H1 (cell line): ENCODE data around the gene COL6A2. TPM values are rescaled to one million over a fixed set of nuclear protein-coding genes. Genes with fewer than 3 reads are reported as not detected.

Experiments
- CTCF ChIA-PET: fragments of 300-600 bp; sonication (Branson Sonifier 250); formaldehyde crosslinking; loops from one replicate; lab custom pipeline; 2021; ENCODE audit not compliant: partially characterized antibody; lab: Charles Lee
- POLR2A ChIA-PET: fragments of 300-600 bp; sonication (Branson Sonifier 250); formaldehyde crosslinking; loops from one replicate; lab custom pipeline; 2021; ENCODE audit warnings: inconsistent platforms; ENCODE audit not compliant: partially characterized antibody; lab: Charles Lee
- DNase-seq, 2 experiments: peaks; one replicate each; pipeline versions ENCODE4 v3.0.0 to v3.0.0-alpha.2; 2010 to 2022; ENCODE audit warnings: low spot score in 2 of 2, low read depth in 1 of 2, mixed read lengths in 1 of 2
- FAIRE-seq: peaks from 2 replicates; lab custom pipeline; 2011; peaks lifted over from hg19 to GRCh38; lab: Jason Lieb, UNC
- H2AFZ ChIP-seq: 2 replicates; pipeline ENCODE4 v1.8.1; 2012; ENCODE audit warnings: low read length, inconsistent platforms
- H2AK5ac ChIP-seq: 2 replicates; pipeline ENCODE4 v1.6.1; 2013; ENCODE audit warnings: low read depth, low read length
- H2BK120ac ChIP-seq: replicated peaks from 2 replicates; pipeline ENCODE3; 2013; ENCODE audit warnings: low read depth, low read length, inconsistent platforms
- H2BK12ac ChIP-seq: 2 replicates; pipeline ENCODE4 v1.6.1; 2013; ENCODE audit warnings: low read depth, low read length
- H2BK15ac ChIP-seq: 2 replicates; pipeline ENCODE4 v1.6.1; 2013; ENCODE audit warnings: low read length
- H2BK20ac ChIP-seq: 2 replicates; pipeline ENCODE4 v1.6.1; 2013; ENCODE audit warnings: low read length
- H2BK5ac ChIP-seq: 2 replicates; pipeline ENCODE4 v1.6.1; 2013; ENCODE audit warnings: low read depth, low read length
- H3K14ac ChIP-seq: 2 replicates; pipeline ENCODE4 v1.6.1; 2013; ENCODE audit warnings: inconsistent platforms; ENCODE audit not compliant: insufficient read length
- H3K18ac ChIP-seq: 2 replicates; pipeline ENCODE4 v1.6.1; 2013; ENCODE audit warnings: low read length; ENCODE audit errors: extremely low read depth
- H3K23ac ChIP-seq: 2 replicates; pipeline ENCODE4 v1.6.1; 2013; ENCODE audit warnings: inconsistent platforms; ENCODE audit not compliant: insufficient read length
- H3K23me2 ChIP-seq: 2 replicates; pipeline ENCODE4 v1.6.1; 2013; ENCODE audit warnings: low read depth, low read length
- H3K27ac ChIP-seq: 2 replicates; pipeline ENCODE4 v1.6.1; 2011; ENCODE audit warnings: low read depth, low read length, inconsistent platforms
- H3K27me3 ChIP-seq, 4 experiments: replicated peaks in 1 of 4; 1 replicate in 1 of 4; 2 replicates in 3 of 4; pipeline versions ENCODE4 v1.6.1 to v1.8.1; 2011 to 2013; ENCODE audit warnings: low read length in 3 of 4, mild to moderate bottlenecking in 3 of 4, inconsistent platforms in 2 of 4, mixed read lengths in 2 of 4, moderate library complexity in 1 of 4; ENCODE audit not compliant: control insufficient read depth in 3 of 4, insufficient read depth in 3 of 4; ENCODE audit errors: extremely low read depth in 1 of 4
- H3K36me3 ChIP-seq, 4 experiments: 2 replicates each; pipeline versions ENCODE4 v1.6.1 to v1.8.1; 2011 to 2013; ENCODE audit warnings: mild to moderate bottlenecking in 4 of 4, low read length in 3 of 4, moderate library complexity in 2 of 4, control low read depth in 1 of 4, inconsistent platforms in 1 of 4; ENCODE audit not compliant: insufficient read depth in 4 of 4, control insufficient read depth in 2 of 4
- H3K4ac ChIP-seq: replicated peaks from 2 replicates; pipeline ENCODE3; 2013; ENCODE audit warnings: low read length, low read depth, mixed read lengths, inconsistent platforms; ENCODE audit not compliant: insufficient read length
- H3K4me1 ChIP-seq, 4 experiments: replicated peaks in 1 of 4; 1 replicate in 1 of 4; 2 replicates in 3 of 4; pipeline versions ENCODE4 v1.6.1 to v1.8.1; 2011 to 2013; ENCODE audit warnings: low read length in 3 of 4, inconsistent platforms in 2 of 4, mixed read lengths in 1 of 4; ENCODE audit not compliant: insufficient read depth in 4 of 4, control insufficient read depth in 3 of 4
- H3K4me2 ChIP-seq, 2 experiments: 2 replicates each; pipeline versions ENCODE4 v1.6.1 to v1.8.1; 2011 to 2013; ENCODE audit warnings: low read depth in 2 of 2, low read length in 2 of 2, control low read depth in 1 of 2, inconsistent platforms in 1 of 2, mild to moderate bottlenecking in 1 of 2; ENCODE audit not compliant: insufficient read depth in 1 of 2
- H3K4me3 ChIP-seq, 4 experiments: fragments of 200-600, 300-600 bp in 1 of 4; sonication (generic), shearing (Covaris generic), sonication (Bioruptor Twin) in 1 of 4; 2 replicates each; pipeline versions ENCODE4 v1.5.1 to v1.8.1; 2011 to 2016; ENCODE audit warnings: low read length in 4 of 4, low read depth in 3 of 4, control low read depth in 2 of 4, inconsistent platforms in 2 of 4, mild to moderate bottlenecking in 2 of 4, mixed read lengths in 1 of 4, moderate library complexity in 1 of 4; ENCODE audit not compliant: insufficient read depth in 2 of 4; ENCODE audit errors: extremely low read depth in 1 of 4
- H3K56ac ChIP-seq: replicated peaks from 2 replicates; pipeline ENCODE3; 2013; ENCODE audit warnings: low read depth, mild to moderate bottlenecking, mixed read lengths, low read length, inconsistent platforms; ENCODE audit not compliant: insufficient read length
- H3K79me1 ChIP-seq: 2 replicates; pipeline ENCODE4 v1.6.1; 2013; ENCODE audit warnings: low read depth, low read length, control low read depth
- H3K79me2 ChIP-seq, 2 experiments: 2 replicates each; pipeline versions ENCODE4 v1.6.1 to v1.8.1; 2012 to 2013; ENCODE audit warnings: low read length in 2 of 2, mild to moderate bottlenecking in 2 of 2, inconsistent platforms in 1 of 2; ENCODE audit not compliant: insufficient read depth in 2 of 2, control insufficient read depth in 1 of 2
- H3K9ac ChIP-seq, 4 experiments: replicated peaks in 1 of 4; 1 replicate in 1 of 4; 2 replicates in 3 of 4; pipeline versions ENCODE4 v1.6.1 to v1.8.1; 2011 to 2013; ENCODE audit warnings: low read depth in 3 of 4, low read length in 3 of 4, control low read depth in 2 of 4, mild to moderate bottlenecking in 2 of 4, moderate library complexity in 2 of 4, inconsistent platforms in 1 of 4; ENCODE audit errors: extremely low read depth in 1 of 4
- H3K9me3 ChIP-seq, 2 experiments: 2 replicates each; pipeline versions ENCODE4 v1.6.1 to v1.8.1; 2012 to 2013; ENCODE audit warnings: mild to moderate bottlenecking in 2 of 2, moderate library complexity in 2 of 2, control low read depth in 1 of 2, inconsistent platforms in 1 of 2, low read depth in 1 of 2, low read length in 1 of 2, mixed read lengths in 1 of 2; ENCODE audit not compliant: insufficient read depth in 2 of 2
- H4K20me1 ChIP-seq, 2 experiments: replicated peaks in 1 of 2; 2 replicates each; pipeline versions ENCODE3 to v1.8.1; 2011 to 2013; ENCODE audit warnings: inconsistent platforms in 2 of 2, low read length in 2 of 2, mild to moderate bottlenecking in 1 of 2; ENCODE audit not compliant: insufficient read depth in 2 of 2, control insufficient read depth in 1 of 2
- H4K5ac ChIP-seq: 2 replicates; pipeline ENCODE4 v1.6.1; 2013; ENCODE audit warnings: low read length, low read depth, mixed read lengths, inconsistent platforms; ENCODE audit not compliant: insufficient read length
- H4K8ac ChIP-seq: 2 replicates; pipeline ENCODE4 v1.8.0; 2013; ENCODE audit warnings: mild to moderate bottlenecking, moderate library complexity, low read length, inconsistent platforms; ENCODE audit not compliant: insufficient read depth; ENCODE audit errors: extremely low read depth
- H4K91ac ChIP-seq: replicated peaks from 2 replicates; pipeline ENCODE3; 2013; ENCODE audit warnings: low read length, mixed read lengths, inconsistent platforms; ENCODE audit not compliant: insufficient read length
- CBX5 ChIP-seq: fragments of 300-800, 300-1000 bp; sonication (generic); IDR thresholded peaks from 2 replicates; pipeline ENCODE4 v1.7.1; 2016; ENCODE audit warnings: antibody characterized with exemption, low read length, low read depth
- CBX8 ChIP-seq: fragments of 300-800, 300-1000 bp; sonication (generic); IDR thresholded peaks from 2 replicates; pipeline ENCODE4 v1.7.1; 2016; ENCODE audit warnings: low read depth, low read length, borderline replicate concordance
- CEBPB ChIP-seq: IDR thresholded peaks from 2 replicates; pipeline ENCODE4 v1.6.1; 2012; ENCODE audit warnings: low read depth, low read length
- CHD1 ChIP-seq: IDR thresholded peaks from 2 replicates; pipeline ENCODE4 v1.6.1; 2012; ENCODE audit warnings: low read depth, low read length, improper control_type of control experiment
- EP300 ChIP-seq, 2 experiments: IDR thresholded peaks; 1 replicate in 1 of 2; 2 replicates in 1 of 2; pipeline ENCODE4 v1.6.1; 2011 to 2012; ENCODE audit warnings: low read depth in 2 of 2, low read length in 2 of 2, mild to moderate bottlenecking in 2 of 2, borderline replicate concordance in 1 of 2, inconsistent platforms in 1 of 2, moderate library complexity in 1 of 2
- GABPA ChIP-seq: IDR thresholded peaks from 2 replicates; pipeline ENCODE4 v1.6.1; 2011; ENCODE audit warnings: mild to moderate bottlenecking, low read length, moderate library complexity, borderline replicate concordance; ENCODE audit not compliant: insufficient read depth
- JUN ChIP-seq: IDR thresholded peaks from 2 replicates; pipeline ENCODE4 v1.6.1; 2011; ENCODE audit warnings: low read depth, mild to moderate bottlenecking, improper control_type of control experiment, low read length
- NANOG ChIP-seq: IDR thresholded peaks from 2 replicates; pipeline ENCODE4 v1.6.1; 2011; ENCODE audit warnings: low read length, low read depth, mild to moderate bottlenecking, inconsistent platforms; ENCODE audit not compliant: insufficient read depth, poor library complexity, severe bottlenecking
- NRF1 ChIP-seq: IDR thresholded peaks from 2 replicates; pipeline ENCODE4 v1.6.1; 2011; ENCODE audit warnings: mild to moderate bottlenecking, low read depth, low read length, improper control_type of control experiment
- PHF8 ChIP-seq: fragments of 200-600 bp; sonication (generic); conservative IDR thresholded peaks from 2 replicates; pipeline ENCODE4 v1.7.1; 2012; ENCODE audit warnings: low read depth, mild to moderate bottlenecking, inconsistent platforms, low read length, moderate library complexity
- RNF2 ChIP-seq: fragments of 200-900, 300-1000 bp; sonication (generic); IDR thresholded peaks from 2 replicates; pipeline ENCODE4 v1.7.1; 2016; ENCODE audit warnings: borderline replicate concordance, low read depth, mild to moderate bottlenecking, antibody characterized with exemption, low read length; ENCODE audit not compliant: poor library complexity, severe bottlenecking; ENCODE audit errors: missing control alignments
- SAP30 ChIP-seq: fragments of 300-600 bp; sonication (generic); IDR thresholded peaks from 2 replicates; pipeline ENCODE4 v1.7.1; 2012; ENCODE audit warnings: low read length, moderate library complexity, mild to moderate bottlenecking, inconsistent platforms; ENCODE audit not compliant: insufficient read depth, insufficient replicate concordance
- TAF7 ChIP-seq: optimal IDR thresholded peaks from 2 replicates; pipeline ENCODE3; 2011; ENCODE audit warnings: low read depth, mild to moderate bottlenecking, inconsistent platforms, low read length, moderate library complexity, borderline replicate concordance
- TEAD4 ChIP-seq: IDR thresholded peaks from 2 replicates; pipeline ENCODE4 v1.6.1; 2012; ENCODE audit warnings: low read depth, low read length, inconsistent platforms, mixed read lengths
- polyA plus RNA-seq, 7 experiments: library from polyadenylated mRNA; depleted of rRNA in 3 of 7; stranded (reverse) in 5 of 7; unstranded in 2 of 7; fragments of >200 nt in 5 of 7; fragments of 200-250 nt in 2 of 7; gene quantifications; 1 replicate in 5 of 7; 2 replicates in 1 of 7; 4 replicates in 1 of 7; pipeline versions ENCODE4 v1.2.1 to v1.2.3, GENCODE V29; 2011 to 2013; ENCODE audit warnings: missing spikeins in 2 of 7, mixed read lengths in 2 of 7
- total RNA-seq: library from RNA; stranded (reverse); fragmentation: NEBNext Ultra II Directional; extraction: Animal tissue kit (Norgen Biotek cat#: 25700); gene quantifications from 2 replicates; pipeline ENCODE4 v1.2.1, GENCODE V29; 2021

The COL6A2 gene
- total and polyA plus RNA-seq, 2 of the 8 experiments (the other 6 are each of a cell fraction or from before 2014, with no cell fraction given): 60.1 to 62.7 TPM

- H3K27me3 ChIP-seq: peaks cover 0 to 3% (median 3%) of the 10 kb centered on the region in 4 experiments; a peak in 4 of 7 replicates
- H3K18ac ChIP-seq: no peak overlapping the region
- H4K5ac ChIP-seq: no peak overlapping the region
- H3K23me2 ChIP-seq: no peaks in the 10 kb centered on the region
- H3K4me1 ChIP-seq: no peaks in the 10 kb centered on the region; a peak in 2 of 7 replicates
- H2BK15ac ChIP-seq: no peak overlapping the region
- H3K14ac ChIP-seq: no peak overlapping the region
- H2BK120ac ChIP-seq: no peak overlapping the region
- no peak overlapping the region for H3K27ac ChIP-seq
- H2BK12ac ChIP-seq: no peak overlapping the region
- FAIRE-seq (no peak), DNase-seq (no peak)
- H4K20me1 ChIP-seq: peaks cover 0 to 7% of the 10 kb centered on the region in 2 experiments
- no peaks in the 10 kb centered on the region for H3K36me3 ChIP-seq
- no peak overlapping the region for H3K9ac ChIP-seq
- no peak overlapping the region for H3K23ac ChIP-seq
- H4K8ac ChIP-seq: no peak overlapping the region
- no peak overlapping the region for H3K4me3 ChIP-seq
- H2BK20ac ChIP-seq: no peak overlapping the region
- H3K4ac ChIP-seq: no peak overlapping the region
- H3K9me3 ChIP-seq: peaks cover 4 to 14% of the 10 kb centered on the region in 2 experiments; a peak in 2 of 4 replicates
- H4K91ac ChIP-seq: no peak overlapping the region
- no peak overlapping the region for H2AK5ac ChIP-seq
- no peak overlapping the region for H2AFZ ChIP-seq
- peaks cover 0 to 10% of the 10 kb centered on the region in 2 experiments; a peak in 2 of 4 replicates for H3K79me2 ChIP-seq
- ChIA-PET CTCF (no interaction called here), POLR2A (interaction anchor here (0.7 kb wide), 1 partner anchor 817 kb away, joined by 10 read pairs; the partner anchor contains the start of gene POFUT2)
- H3K4me2 ChIP-seq: no peak overlapping the region
- H2BK5ac ChIP-seq: no peak overlapping the region
- H3K79me1 ChIP-seq: peaks cover 10% of the 10 kb centered on the region; the same call in 1 of the 2 replicates
- H3K56ac ChIP-seq: no peak overlapping the region
- TF ChIP-seq CHD1 (no peak), NANOG (no peak), GABPA (no peak), JUN (no peak), PHF8 (no peak), CEBPB (no peak), TEAD4 (no peak), NRF1 (no peak), EP300 (IDR thresholded peaks at IDR 0.05; ENCODE audit: borderline replicate concordance in 1 of 2, low read depth in 2 of 2, low read length in 2 of 2) (no peak), SAP30 (no peak), TAF7 (no peak), CBX8 (no peak), RNF2 (no peak), CBX5 (no peak)
Measured at GRCh38 chr21:46104104-46104503, 6.2 kb downstream of the COL6A2 start.
